NB4 (cell line): ENCODE results near the gene CHST11.

Experiments
- DNase-seq: peaks from one replicate; pipeline ENCODE4 v3.0.0; 2010; ENCODE audit warnings: low read depth
- H3K4me3 ChIP-seq: one replicate; pipeline ENCODE4 v1.5.1; 2011; ENCODE audit warnings: mild to moderate bottlenecking, low read depth, low read length, moderate library complexity
- MAX ChIP-seq: IDR thresholded peaks from 2 replicates; pipeline ENCODE4 v1.6.1; 2011; ENCODE audit warnings: low read depth, low read length
- MYC ChIP-seq: IDR thresholded peaks from 2 replicates; pipeline ENCODE4 v1.6.1; 2011; ENCODE audit warnings: low read depth, low read length
- POLR2A ChIP-seq: IDR thresholded peaks from 2 replicates; pipeline ENCODE4 v1.6.1; 2011; ENCODE audit warnings: mild to moderate bottlenecking; ENCODE audit not compliant: insufficient read length; ENCODE audit errors: extremely low read depth
- TF ChIP-seq, protein P1 (sequence below): IDR thresholded peaks from one replicate; pipeline ENCODE4 v1.5.1; 2012; ENCODE audit warnings: low read depth, low read length

CHST11 gene

GRCh38 chr12:104809251-104809650 is 352.5 kb downstream of the CHST11 start:
- no peak for DNase-seq
- H3K4me3 ChIP-seq: no peak overlapping the region
- TF ChIP-seq, protein P1, sequence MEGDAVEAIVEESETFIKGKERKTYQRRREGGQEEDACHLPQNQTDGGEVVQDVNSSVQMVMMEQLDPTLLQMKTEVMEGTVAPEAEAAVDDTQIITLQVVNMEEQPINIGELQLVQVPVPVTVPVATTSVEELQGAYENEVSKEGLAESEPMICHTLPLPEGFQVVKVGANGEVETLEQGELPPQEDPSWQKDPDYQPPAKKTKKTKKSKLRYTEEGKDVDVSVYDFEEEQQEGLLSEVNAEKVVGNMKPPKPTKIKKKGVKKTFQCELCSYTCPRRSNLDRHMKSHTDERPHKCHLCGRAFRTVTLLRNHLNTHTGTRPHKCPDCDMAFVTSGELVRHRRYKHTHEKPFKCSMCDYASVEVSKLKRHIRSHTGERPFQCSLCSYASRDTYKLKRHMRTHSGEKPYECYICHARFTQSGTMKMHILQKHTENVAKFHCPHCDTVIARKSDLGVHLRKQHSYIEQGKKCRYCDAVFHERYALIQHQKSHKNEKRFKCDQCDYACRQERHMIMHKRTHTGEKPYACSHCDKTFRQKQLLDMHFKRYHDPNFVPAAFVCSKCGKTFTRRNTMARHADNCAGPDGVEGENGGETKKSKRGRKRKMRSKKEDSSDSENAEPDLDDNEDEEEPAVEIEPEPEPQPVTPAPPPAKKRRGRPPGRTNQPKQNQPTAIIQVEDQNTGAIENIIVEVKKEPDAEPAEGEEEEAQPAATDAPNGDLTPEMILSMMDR: no peak
- no peak for TF ChIP-seq MAX
- TF ChIP-seq POLR2A: no peak
- no peak for TF ChIP-seq MYC

GRCh38 chr12:104809706-104810385 is 353.1 kb downstream of the CHST11 start:
- no peak for DNase-seq
- TF ChIP-seq MYC (no peak), POLR2A (no peak)
- no peak overlapping the region for H3K4me3 ChIP-seq
